Measurements from ENCODE around the gene KATNIP. TPM values are rescaled to one million over a fixed set of nuclear protein-coding genes. Genes with fewer than 3 reads are reported as not detected.

Gene KATNIP
- total RNA-seq, 6 donors from 2014 or later = 19.9 to 79.6 (median 38.6) TPM

DNA sequence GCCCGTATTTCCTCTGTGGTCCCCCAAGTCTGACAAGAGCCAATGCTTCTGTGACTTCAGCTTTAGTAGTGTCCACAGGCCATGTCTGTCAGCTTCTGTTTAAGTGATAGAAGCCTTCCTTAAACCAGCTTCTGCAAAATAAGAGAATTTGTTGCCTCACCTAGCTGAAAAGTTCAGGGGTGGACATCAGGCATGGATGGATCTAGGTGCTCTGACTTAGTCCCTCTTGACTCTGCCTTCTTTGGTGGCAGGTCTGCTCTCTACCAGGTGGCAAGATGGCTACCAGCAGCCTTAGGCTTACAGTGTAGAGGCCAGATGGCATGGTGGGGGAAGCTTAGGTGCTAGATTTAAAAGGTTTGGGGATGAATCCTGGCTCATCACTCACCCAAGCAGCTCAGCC is 33.7 kb downstream of the KATNIP start:
- TF ChIP-seq, protein P1, sequence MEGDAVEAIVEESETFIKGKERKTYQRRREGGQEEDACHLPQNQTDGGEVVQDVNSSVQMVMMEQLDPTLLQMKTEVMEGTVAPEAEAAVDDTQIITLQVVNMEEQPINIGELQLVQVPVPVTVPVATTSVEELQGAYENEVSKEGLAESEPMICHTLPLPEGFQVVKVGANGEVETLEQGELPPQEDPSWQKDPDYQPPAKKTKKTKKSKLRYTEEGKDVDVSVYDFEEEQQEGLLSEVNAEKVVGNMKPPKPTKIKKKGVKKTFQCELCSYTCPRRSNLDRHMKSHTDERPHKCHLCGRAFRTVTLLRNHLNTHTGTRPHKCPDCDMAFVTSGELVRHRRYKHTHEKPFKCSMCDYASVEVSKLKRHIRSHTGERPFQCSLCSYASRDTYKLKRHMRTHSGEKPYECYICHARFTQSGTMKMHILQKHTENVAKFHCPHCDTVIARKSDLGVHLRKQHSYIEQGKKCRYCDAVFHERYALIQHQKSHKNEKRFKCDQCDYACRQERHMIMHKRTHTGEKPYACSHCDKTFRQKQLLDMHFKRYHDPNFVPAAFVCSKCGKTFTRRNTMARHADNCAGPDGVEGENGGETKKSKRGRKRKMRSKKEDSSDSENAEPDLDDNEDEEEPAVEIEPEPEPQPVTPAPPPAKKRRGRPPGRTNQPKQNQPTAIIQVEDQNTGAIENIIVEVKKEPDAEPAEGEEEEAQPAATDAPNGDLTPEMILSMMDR (IDR thresholded peaks at IDR 0.05) = no peak
- TF ChIP-seq POLR2A (IDR thresholded peaks at IDR 0.05) (no peak), POLR2AphosphoS5 (IDR thresholded peaks at IDR 0.05) (no peak), EP300 (IDR thresholded peaks at IDR 0.05) (no peak)
- no peaks in the 10 kb centered on the region for H3K4me1 ChIP-seq
- DNase-seq = no peak
- no peak overlapping the region for H3K4me3 ChIP-seq
- H3K9me3 ChIP-seq = no peaks in the 10 kb centered on the region
- no peak overlapping the region for H3K27ac ChIP-seq
- no peaks in the 10 kb centered on the region for H3K36me3 ChIP-seq
- WGBS, 2 donors = 91 to 100% methylated on average over 1 of the region's 1 CpG
- no peak for ATAC-seq (ENCODE audit: low FRiP score in 2 of 2)
- H3K27me3 ChIP-seq = no peaks in the 10 kb centered on the region

DNA sequence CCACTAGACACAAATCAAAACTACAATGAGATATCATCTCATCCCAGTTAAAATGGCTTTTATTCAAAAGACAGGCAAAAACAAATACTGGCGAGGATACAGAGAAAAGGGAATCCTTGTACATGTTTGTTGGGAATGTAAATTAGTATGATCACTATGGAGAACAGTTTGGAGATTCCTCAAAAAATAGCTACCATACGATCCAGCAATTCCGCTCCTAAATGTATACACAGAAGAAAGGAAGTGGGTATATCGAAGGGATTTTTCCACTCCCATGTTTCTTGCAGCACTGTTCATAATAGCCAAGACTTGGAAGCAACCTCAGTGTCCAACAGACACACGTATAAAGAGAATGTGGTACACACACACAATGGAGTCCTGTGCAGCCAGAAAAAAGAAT is 35.3 kb downstream of the KATNIP start:
- no peaks in the 10 kb centered on the region for H3K36me3 ChIP-seq
- H3K27me3 ChIP-seq = no peaks in the 10 kb centered on the region
- H3K4me3 ChIP-seq = no peak overlapping the region
- H3K4me1 ChIP-seq = no peaks in the 10 kb centered on the region
- no peak overlapping the region for H3K27ac ChIP-seq
- H3K9me3 ChIP-seq = no peaks in the 10 kb centered on the region
- WGBS, 2 donors = 95 to 96% methylated on average over 5 of the region's 5 CpGs
- no peak for ATAC-seq (ENCODE audit: low FRiP score in 2 of 2)
- DNase-seq = no peak
- TF ChIP-seq POLR2AphosphoS5 (IDR thresholded peaks at IDR 0.05) (no peak), POLR2A (IDR thresholded peaks at IDR 0.05) (no peak)

DNA sequence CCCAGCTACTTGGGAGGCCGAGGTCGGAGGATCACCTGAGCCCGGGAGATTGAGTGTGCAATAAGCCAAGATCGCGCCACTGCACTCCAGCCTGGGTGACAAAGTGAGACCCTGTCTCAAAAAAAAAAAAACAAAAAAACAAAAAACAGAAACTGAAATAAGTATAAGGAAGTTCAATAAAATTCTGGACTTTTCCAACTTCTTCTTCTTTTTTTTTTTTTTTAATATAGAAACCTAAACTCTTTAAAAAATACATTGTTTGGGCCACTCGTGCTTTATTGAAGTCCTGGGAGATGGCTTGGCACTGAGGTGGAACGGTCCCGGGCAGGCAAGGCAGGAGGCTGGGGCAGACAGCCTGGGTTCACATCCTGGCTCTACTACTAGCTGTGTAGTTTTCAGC is 36.8 kb downstream of the KATNIP start:
- no peak for ATAC-seq (ENCODE audit: low FRiP score in 2 of 2)
- Histone ChIP-seq H3K9me3 (no peaks in the 10 kb centered on the region), H3K27ac (no peak overlapping the region), H3K4me1 (no peaks in the 10 kb centered on the region), H3K27me3 (no peaks in the 10 kb centered on the region), H3K36me3 (no peaks in the 10 kb centered on the region), H3K4me3 (no peak overlapping the region)
- WGBS, 2 donors = 74 to 76% methylated on average over 8 of the region's 8 CpGs
- no peak for DNase-seq
- no peak for TF ChIP-seq EP300 (IDR thresholded peaks at IDR 0.05)
- TF ChIP-seq POLR2AphosphoS5 (IDR thresholded peaks at IDR 0.05) = no peak

DNA sequence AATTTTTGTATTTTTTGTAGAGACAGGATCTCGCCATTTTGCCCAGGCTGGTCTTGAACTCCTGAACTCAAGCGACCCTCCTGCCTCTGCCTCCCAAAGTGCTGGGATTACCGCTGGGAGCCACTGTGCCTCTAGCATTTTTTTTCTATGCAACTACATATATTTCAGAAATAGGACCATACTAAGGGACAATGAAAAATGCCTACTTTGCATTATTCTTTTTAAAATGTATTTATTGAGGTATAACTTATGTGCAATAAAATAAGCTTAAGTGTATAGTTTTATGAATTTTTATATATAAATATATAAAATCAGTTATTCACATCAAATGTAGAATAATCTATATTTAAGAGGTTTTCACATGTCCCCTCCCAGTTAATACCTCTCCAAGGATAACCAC is 38.1 kb downstream of the KATNIP start:
- Histone ChIP-seq H3K4me3 (no peak overlapping the region), H3K9me3 (no peaks in the 10 kb centered on the region), H3K36me3 (peaks cover 0 to 3% (median 0%) of the 10 kb centered on the region in 4 donors), H3K27ac (no peak overlapping the region), H3K4me1 (no peaks in the 10 kb centered on the region), H3K27me3 (no peaks in the 10 kb centered on the region)
- TF ChIP-seq POLR2AphosphoS5 (IDR thresholded peaks at IDR 0.05) (no peak), EP300 (IDR thresholded peaks at IDR 0.05) (no peak), POLR2A (IDR thresholded peaks at IDR 0.05) (no peak)
- TF ChIP-seq, protein P1 (IDR thresholded peaks at IDR 0.05) = no peak
- 93 to 94% methylated on average over 3 of the region's 3 CpGs for WGBS, 2 donors
- no peak for DNase-seq
- ATAC-seq (ENCODE audit: low FRiP score in 2 of 2) = no peak

DNA sequence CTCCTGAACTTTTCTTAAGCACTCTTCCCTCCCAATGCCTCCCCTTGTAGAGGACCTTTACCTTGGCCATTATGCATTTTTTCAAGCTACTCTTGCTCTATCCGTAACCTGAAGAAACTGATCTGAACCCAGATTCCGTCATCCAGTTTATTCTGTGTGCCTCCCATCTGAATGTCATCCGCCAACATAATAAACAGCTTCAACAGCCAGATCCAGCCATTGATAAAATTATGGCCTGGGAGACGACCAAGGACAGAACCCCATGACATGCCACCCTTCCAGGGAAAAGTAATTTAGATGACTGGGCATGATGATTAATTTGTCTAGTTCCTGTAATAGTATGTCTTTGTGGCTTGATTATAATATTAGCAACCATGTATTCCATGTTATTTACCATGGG is 41.9 kb downstream of the KATNIP start:
- no peaks in the 10 kb centered on the region for H3K27me3 ChIP-seq
- ATAC-seq (ENCODE audit: low FRiP score in 2 of 2) = no peak
- peaks cover 0 to 3% (median 0%) of the 10 kb centered on the region in 4 donors for H3K36me3 ChIP-seq
- TF ChIP-seq, protein P1 (IDR thresholded peaks at IDR 0.05) = no peak
- TF ChIP-seq POLR2A (IDR thresholded peaks at IDR 0.05) (no peak), POLR2AphosphoS5 (IDR thresholded peaks at IDR 0.05) (no peak), EP300 (IDR thresholded peaks at IDR 0.05) (no peak)
- no peak overlapping the region for H3K4me3 ChIP-seq
- H3K4me1 ChIP-seq = no peaks in the 10 kb centered on the region
- H3K9me3 ChIP-seq = no peaks in the 10 kb centered on the region
- DNase-seq = no peak
- no peak overlapping the region for H3K27ac ChIP-seq
- WGBS, 2 donors = 91% methylated on average over 4 of the region's 4 CpGs

DNA sequence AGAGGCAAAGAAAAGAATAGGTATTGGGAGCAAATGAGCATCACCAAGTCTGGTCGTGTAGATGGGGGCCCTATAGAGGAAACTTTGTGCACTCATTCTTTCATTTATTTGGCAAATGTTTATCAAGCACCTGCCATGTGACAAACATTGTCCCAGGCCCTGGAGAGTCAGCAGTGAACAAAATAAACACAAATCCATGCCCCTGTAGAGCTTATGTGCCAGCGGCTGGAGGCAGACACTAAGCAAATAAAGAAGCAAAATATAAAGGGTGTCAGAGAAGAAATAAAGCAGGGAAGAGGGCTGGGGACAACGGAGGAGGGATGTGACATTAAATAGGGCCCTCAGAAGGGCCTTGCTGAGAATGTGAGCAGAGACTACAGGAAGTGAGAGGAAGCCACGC is 45.5 kb downstream of the KATNIP start:
- Histone ChIP-seq H3K9me3 (no peaks in the 10 kb centered on the region), H3K36me3 (peaks cover 0 to 3% (median 1%) of the 10 kb centered on the region in 4 donors), H3K27me3 (no peaks in the 10 kb centered on the region), H3K4me1 (no peaks in the 10 kb centered on the region), H3K27ac (no peak overlapping the region), H3K4me3 (no peak overlapping the region)
- ATAC-seq (ENCODE audit: low FRiP score in 2 of 2) (no peak), DNase-seq (no peak)
- TF ChIP-seq, protein P1 (IDR thresholded peaks at IDR 0.05) = no peak
- TF ChIP-seq POLR2AphosphoS5 (IDR thresholded peaks at IDR 0.05) (no peak), POLR2A (IDR thresholded peaks at IDR 0.05) (no peak), EP300 (IDR thresholded peaks at IDR 0.05) (no peak)
- WGBS, 2 donors = 46 to 57% methylated on average over 4 of the region's 4 CpGs

All from upper lobe of left lung (tissue), 6 donors.